Calu3 (cell line): ENCODE data around the gene ZNF397. TPM values are rescaled to one million over a fixed set of nuclear protein-coding genes. Genes with fewer than 3 reads are reported as not detected.

Experiments used
- BruUV-seq: library from RNA; stranded (reverse); fragments of 400-500 nt; replicated peaks from 2 replicates; lab custom pipeline; 2021; lab: Mats Ljungman, UMichigan
- CTCF ChIA-PET: fragments of 300-600 bp; sonication (Branson Sonifier 250); formaldehyde crosslinking; loops from one replicate; lab custom pipeline; 2022; ENCODE audit warnings: antibody characterized with exemption; lab: Charles Lee
- DNase-seq: peaks from one replicate; pipeline ENCODE4 v3.0.0; 2022
- H3K27ac Mint-ChIP-seq: one replicate; pipeline ENCODE4 v1.8.0; 2022; ENCODE audit warnings: mixed read lengths; ENCODE audit not compliant: unreplicated experiment
- H3K27me3 Mint-ChIP-seq: one replicate; pipeline ENCODE4 v1.8.0; 2022; ENCODE audit warnings: mixed read lengths; ENCODE audit not compliant: unreplicated experiment
- H3K36me3 Mint-ChIP-seq: one replicate; pipeline ENCODE4 v1.8.0; 2022; ENCODE audit warnings: mild to moderate bottlenecking, moderate library complexity, mixed read lengths; ENCODE audit not compliant: insufficient read depth, unreplicated experiment
- H3K4me1 Mint-ChIP-seq: one replicate; pipeline ENCODE4 v1.8.0; 2022; ENCODE audit warnings: mild to moderate bottlenecking, low read depth, mixed read lengths; ENCODE audit not compliant: unreplicated experiment
- H3K4me3 Mint-ChIP-seq: one replicate; pipeline ENCODE4 v1.8.0; 2022; ENCODE audit warnings: mild to moderate bottlenecking, low read depth, moderate library complexity, mixed read lengths; ENCODE audit not compliant: unreplicated experiment
- H3K9me3 Mint-ChIP-seq: one replicate; pipeline ENCODE4 v1.8.0; 2022; ENCODE audit warnings: low read depth, mixed read lengths; ENCODE audit not compliant: unreplicated experiment
- intact Hi-C: fragments of 100-400 bp; cut with micrococcal nuclease; formaldehyde crosslinking; loops from one replicate; pipeline ENCODE4 v1.10.0; 2022; ENCODE audit not compliant: unreplicated experiment
- total RNA-seq: library from RNA; stranded (reverse); gene quantifications from 2 replicates; pipeline ENCODE4 v1.2.3, GENCODE V29; 2022
- TF ChIP-seq, protein P1 (sequence below): fragments of 200-600 bp; IDR thresholded peaks from one replicate; pipeline ENCODE4 v1.8.0; 2022; ENCODE audit warnings: antibody characterized with exemption; ENCODE audit not compliant: unreplicated experiment

ZNF397 gene
- total RNA-seq, 1 experiment from 2014 or later = 27.9 TPM

DNA sequence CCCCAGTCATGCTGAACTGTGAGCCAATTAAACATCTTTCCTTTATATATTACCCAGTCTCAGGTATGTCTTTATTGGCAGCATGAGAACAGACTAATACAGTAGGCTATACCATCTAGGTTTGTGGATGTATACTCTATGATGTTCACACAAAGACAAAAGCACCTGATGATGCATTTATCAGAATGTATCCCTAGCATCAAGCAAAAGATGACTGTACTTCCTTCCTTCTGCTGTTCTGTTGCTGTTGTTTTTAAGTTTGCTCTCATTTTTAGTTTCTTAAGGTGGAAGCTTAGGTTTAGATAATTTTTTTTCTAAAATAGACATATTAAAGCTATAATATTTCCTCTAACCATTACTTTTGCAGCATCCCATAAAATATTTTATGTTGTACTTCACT lies 36.8 kb downstream of the ZNF397 start:
- intact Hi-C loops = no loop called here
- DNase-seq = no peak
- Mint-ChIP-seq H3K27me3 (no peaks in the 10 kb centered on the region), H3K36me3 (no peaks in the 10 kb centered on the region), H3K4me1 (no peaks in the 10 kb centered on the region), H3K27ac (no peak overlapping the region), H3K4me3 (no peak overlapping the region), H3K9me3 (peaks cover 20% of the 10 kb centered on the region)
- CTCF ChIA-PET = no interaction called here
- TF ChIP-seq, protein P1, sequence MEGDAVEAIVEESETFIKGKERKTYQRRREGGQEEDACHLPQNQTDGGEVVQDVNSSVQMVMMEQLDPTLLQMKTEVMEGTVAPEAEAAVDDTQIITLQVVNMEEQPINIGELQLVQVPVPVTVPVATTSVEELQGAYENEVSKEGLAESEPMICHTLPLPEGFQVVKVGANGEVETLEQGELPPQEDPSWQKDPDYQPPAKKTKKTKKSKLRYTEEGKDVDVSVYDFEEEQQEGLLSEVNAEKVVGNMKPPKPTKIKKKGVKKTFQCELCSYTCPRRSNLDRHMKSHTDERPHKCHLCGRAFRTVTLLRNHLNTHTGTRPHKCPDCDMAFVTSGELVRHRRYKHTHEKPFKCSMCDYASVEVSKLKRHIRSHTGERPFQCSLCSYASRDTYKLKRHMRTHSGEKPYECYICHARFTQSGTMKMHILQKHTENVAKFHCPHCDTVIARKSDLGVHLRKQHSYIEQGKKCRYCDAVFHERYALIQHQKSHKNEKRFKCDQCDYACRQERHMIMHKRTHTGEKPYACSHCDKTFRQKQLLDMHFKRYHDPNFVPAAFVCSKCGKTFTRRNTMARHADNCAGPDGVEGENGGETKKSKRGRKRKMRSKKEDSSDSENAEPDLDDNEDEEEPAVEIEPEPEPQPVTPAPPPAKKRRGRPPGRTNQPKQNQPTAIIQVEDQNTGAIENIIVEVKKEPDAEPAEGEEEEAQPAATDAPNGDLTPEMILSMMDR = no peak
- no TSS peak for BruUV-seq

DNA sequence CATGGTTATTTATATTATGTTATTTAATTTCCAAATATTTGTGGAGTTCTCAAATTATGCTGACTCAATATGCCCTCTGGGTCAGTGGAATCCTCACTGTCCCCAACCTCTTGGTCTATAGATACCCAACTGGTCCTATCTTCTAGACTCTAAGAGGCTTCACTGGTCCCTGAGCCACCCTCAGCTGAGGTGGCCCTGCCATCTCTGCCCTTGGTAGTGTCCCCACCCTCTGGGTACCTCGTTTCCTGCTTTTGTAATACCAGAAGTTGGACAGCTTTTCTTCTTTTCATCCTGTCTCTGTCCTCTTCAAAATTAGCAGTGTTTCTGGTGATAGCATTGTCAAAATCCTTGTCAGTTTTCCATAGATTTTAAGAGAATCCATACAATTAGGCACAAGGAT lies 37.3 kb downstream of the ZNF397 start:
- DNase-seq = no peak
- CTCF ChIA-PET = no interaction called here
- Mint-ChIP-seq H3K36me3 (no peaks in the 10 kb centered on the region), H3K9me3 (peaks cover 20% of the 10 kb centered on the region), H3K27ac (no peak overlapping the region), H3K4me3 (no peak overlapping the region), H3K4me1 (no peaks in the 10 kb centered on the region), H3K27me3 (no peaks in the 10 kb centered on the region)
- intact Hi-C loops = no loop called here
- BruUV-seq = no TSS peak
- TF ChIP-seq, protein P1 = no peak

DNA sequence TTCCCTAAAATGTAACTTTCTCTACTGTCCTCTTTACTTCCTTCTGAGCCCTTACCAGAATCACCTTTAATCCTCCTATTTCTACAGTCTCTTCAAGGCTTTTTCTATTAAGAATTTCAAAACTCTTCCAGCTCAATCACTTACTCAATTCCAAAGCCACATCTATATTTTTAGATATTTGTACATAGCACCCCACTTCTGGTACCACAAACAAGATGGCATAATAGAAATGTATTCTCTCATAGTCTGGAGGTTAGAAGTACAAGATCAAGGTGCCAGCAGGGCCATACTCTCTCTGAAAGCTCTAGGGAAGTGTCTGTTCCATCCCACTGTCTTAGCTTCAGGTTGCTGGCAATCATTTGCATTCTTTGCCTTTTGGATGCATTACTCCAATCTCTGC lies 38.1 kb downstream of the ZNF397 start:
- Mint-ChIP-seq H3K27ac (no peak overlapping the region), H3K4me1 (no peaks in the 10 kb centered on the region), H3K9me3 (peaks cover 19% of the 10 kb centered on the region), H3K4me3 (no peak overlapping the region), H3K27me3 (no peaks in the 10 kb centered on the region), H3K36me3 (no peaks in the 10 kb centered on the region)
- intact Hi-C loops = no loop called here
- TF ChIP-seq, protein P1 = no peak
- CTCF ChIA-PET = no interaction called here
- BruUV-seq = no TSS peak
- no peak for DNase-seq

DNA sequence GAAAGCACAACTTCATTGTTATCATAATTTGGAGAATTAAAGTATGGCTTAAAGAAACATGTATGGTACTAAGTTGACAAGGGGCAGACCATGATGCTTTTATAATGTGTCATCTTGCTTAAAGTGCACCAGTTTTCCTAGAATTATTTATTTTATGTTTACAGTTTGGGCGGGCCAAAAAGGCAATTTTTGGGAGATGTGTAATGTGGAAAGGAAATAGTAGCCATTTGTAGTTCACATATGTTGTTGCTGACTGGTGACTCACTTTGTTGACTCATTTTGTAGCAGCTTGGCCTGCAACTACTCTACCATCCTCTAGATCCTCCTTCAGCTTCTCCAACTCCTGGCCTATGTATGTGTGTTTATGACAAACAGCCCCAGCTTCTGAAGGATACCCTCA lies 41.5 kb downstream of the ZNF397 start:
- BruUV-seq = no TSS peak

More for the DNA sequence above, 41.5 kb downstream of the ZNF397 start:
- H3K9me3 Mint-ChIP-seq = peaks cover 18% of the 10 kb centered on the region
- CTCF ChIA-PET = no interaction called here
- no peak overlapping the region for H3K27ac Mint-ChIP-seq
- TF ChIP-seq, protein P1 = no peak
- H3K36me3 Mint-ChIP-seq = no peaks in the 10 kb centered on the region
- H3K4me3 Mint-ChIP-seq = no peak overlapping the region
- H3K4me1 Mint-ChIP-seq = no peaks in the 10 kb centered on the region
- no peak for DNase-seq
- intact Hi-C loops = no loop called here
- no peaks in the 10 kb centered on the region for H3K27me3 Mint-ChIP-seq
